Astrocyte (in vitro differentiated cells and primary cell): ENCODE measurements around the gene STRN.

ENCODE experiments used
- EZH2 ChIP-seq: IDR thresholded peaks from 2 replicates; pipeline ENCODE4 v1.6.1; 2012; ENCODE audit warnings: mild to moderate bottlenecking, low read length, inconsistent platforms; ENCODE audit not compliant: insufficient read depth
- TF ChIP-seq, protein P1 (sequence below): IDR thresholded peaks from 2 replicates; pipeline ENCODE4 v1.5.1; 2011; ENCODE audit warnings: low read depth, mild to moderate bottlenecking, inconsistent platforms, low read length, moderate library complexity; ENCODE audit not compliant: insufficient read depth

GRCh38 chr2:37000318-37000717 lies 34.0 kb upstream of the STRN start:
- TF ChIP-seq, protein P1, sequence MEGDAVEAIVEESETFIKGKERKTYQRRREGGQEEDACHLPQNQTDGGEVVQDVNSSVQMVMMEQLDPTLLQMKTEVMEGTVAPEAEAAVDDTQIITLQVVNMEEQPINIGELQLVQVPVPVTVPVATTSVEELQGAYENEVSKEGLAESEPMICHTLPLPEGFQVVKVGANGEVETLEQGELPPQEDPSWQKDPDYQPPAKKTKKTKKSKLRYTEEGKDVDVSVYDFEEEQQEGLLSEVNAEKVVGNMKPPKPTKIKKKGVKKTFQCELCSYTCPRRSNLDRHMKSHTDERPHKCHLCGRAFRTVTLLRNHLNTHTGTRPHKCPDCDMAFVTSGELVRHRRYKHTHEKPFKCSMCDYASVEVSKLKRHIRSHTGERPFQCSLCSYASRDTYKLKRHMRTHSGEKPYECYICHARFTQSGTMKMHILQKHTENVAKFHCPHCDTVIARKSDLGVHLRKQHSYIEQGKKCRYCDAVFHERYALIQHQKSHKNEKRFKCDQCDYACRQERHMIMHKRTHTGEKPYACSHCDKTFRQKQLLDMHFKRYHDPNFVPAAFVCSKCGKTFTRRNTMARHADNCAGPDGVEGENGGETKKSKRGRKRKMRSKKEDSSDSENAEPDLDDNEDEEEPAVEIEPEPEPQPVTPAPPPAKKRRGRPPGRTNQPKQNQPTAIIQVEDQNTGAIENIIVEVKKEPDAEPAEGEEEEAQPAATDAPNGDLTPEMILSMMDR, result no peak
- TF ChIP-seq EZH2, result no peak
